NOMO-1 treated with dmso at 0.1 percent for 144 hours (cell line): ENCODE results near the gene NLRP10.
A peak's percentile ranks its signal among the peaks of the same experiment; 100 is the strongest.
"Not testable (repeated sequence)": the region's sequence is repeated elsewhere in the genome, so short reads cannot be mapped to it uniquely, and the experiment has no call there.

Experiments
- DNase-seq: peaks from one replicate; lab custom pipeline; 2025; ENCODE audit not compliant: unreplicated experiment; lab: John Stamatoyannopoulos, UW

Gene NLRP10, protein sequence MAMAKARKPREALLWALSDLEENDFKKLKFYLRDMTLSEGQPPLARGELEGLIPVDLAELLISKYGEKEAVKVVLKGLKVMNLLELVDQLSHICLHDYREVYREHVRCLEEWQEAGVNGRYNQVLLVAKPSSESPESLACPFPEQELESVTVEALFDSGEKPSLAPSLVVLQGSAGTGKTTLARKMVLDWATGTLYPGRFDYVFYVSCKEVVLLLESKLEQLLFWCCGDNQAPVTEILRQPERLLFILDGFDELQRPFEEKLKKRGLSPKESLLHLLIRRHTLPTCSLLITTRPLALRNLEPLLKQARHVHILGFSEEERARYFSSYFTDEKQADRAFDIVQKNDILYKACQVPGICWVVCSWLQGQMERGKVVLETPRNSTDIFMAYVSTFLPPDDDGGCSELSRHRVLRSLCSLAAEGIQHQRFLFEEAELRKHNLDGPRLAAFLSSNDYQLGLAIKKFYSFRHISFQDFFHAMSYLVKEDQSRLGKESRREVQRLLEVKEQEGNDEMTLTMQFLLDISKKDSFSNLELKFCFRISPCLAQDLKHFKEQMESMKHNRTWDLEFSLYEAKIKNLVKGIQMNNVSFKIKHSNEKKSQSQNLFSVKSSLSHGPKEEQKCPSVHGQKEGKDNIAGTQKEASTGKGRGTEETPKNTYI

DNA sequence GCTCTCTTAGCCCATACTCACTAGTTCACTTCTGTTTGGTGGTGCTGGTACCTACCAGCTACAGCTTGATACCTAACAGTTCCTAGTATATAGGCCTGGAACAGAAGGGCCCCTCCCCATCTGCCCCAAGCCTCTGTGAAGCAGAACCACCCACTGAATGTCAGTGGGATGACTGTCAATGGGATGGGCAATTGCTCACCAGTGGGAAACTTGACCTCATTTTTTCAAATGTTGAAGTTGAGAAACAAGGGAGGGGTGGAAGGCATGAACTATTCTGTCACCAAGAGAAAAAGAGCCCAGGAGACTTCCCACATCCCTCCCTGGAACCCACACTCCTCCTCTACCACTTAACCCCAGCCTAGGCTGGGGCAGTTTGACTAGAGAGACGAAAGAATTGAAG, at the start of gene NLRP10:
NLRP10 (minus strand) TSS at position 62 of the 400 bp plus-strand sequence. CDS start 1,952 bp downstream, outside the sequence.
- DNase-seq, result no peak

DNA sequence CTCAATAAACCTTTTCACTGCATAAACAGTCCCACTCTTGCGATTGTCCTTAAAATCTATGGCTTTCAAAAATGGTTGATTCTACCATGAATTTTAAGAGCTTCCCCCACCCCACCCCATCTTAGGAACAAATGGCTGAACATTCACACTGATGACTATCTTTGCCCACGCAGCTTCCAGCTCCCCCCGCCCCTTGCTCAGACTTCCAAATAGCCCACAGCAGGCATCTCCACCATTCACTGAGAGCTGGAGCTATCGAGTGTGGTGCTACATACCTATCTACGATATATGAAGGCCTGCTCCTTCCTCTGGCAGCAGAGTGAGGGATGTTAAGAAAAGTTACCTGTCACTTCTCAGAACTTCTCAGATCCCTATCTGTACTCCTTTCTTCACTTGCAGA, 48.6 kb upstream of the NLRP10 start:
- DNase-seq, result no peak

DNA sequence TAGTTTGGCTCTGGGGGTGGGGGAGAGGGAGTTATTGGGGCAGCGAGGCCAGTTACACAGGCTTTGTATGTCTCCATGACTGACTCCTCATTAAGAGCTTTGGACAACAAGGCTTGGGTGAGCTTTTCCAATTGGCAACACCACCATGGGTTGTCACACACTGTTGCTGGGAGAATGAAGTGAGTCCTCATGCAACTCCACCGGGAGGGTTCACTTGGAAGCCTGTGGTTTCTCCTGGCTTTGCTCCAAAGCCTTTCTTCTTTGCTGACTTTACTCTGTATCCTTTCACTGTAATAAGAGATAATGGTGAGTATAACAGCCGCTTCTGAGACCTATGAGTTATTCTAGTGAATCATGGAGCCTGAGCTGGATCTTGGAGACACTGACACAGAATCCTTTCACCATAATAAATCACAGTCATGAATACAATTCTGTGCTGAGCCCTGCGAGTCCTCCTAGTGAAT, 46.8 kb upstream of the NLRP10 start:
- DNase-seq, result no peak

DNA sequence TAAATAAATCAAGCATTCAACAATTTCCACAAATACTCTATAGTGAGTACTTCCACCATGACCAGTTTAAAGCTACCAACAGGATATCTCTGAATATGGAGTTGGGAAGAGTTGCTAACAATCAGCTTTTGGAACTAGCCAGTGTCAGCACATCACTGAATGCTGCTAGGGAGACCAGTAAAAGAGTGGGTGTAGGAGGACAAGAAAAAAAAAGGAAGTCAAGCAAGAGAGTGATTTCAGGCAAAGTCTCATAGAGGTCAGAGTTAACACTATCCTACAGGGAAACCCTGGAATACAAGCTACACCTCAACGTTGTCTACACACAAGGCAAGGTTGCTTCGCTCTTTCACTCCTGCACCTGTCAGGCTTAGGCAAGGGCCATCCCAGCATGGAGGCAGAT, 46.1 kb upstream of the NLRP10 start:
- DNase-seq, result no peak

DNA sequence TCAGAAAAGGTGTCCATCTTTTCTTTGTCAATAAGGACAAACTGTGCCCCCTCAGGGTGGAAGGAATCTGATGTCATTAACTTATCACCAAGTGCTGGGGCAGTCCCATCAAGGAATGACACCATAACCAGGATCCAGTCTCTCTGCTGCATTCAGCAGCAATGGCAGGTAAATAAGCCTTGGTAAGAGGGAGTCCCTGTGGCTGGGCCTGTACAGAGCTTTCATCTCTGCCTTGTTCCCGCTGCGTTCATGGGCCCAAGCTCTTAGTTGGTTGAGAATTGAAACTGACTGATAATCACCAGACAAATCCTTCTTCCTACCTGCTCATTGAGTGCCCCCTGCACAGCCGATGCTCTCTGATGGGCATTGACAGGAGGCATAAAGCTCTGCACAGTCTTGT, 44.6 kb upstream of the NLRP10 start:
- DNase-seq, result no peak

DNA sequence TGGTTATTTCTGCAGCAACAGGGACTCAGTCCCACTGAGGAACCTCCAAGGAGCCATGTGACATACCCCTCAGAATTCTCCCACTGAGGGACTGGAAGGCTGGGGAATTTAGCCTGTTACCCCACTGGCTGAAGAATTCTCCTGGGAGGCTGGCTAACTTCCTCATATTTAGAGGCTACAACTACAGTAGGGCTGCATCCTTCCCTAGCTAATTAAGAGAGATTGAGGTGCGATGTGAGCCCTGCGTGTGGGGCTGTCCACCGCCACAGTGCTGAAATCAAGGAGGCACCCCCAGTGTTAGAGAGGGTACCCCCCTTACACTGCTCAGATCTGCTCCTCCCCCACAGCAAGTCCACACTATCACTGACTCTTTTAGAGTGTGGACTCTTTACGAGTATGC, 43.0 kb upstream of the NLRP10 start:
- no peak for DNase-seq

DNA sequence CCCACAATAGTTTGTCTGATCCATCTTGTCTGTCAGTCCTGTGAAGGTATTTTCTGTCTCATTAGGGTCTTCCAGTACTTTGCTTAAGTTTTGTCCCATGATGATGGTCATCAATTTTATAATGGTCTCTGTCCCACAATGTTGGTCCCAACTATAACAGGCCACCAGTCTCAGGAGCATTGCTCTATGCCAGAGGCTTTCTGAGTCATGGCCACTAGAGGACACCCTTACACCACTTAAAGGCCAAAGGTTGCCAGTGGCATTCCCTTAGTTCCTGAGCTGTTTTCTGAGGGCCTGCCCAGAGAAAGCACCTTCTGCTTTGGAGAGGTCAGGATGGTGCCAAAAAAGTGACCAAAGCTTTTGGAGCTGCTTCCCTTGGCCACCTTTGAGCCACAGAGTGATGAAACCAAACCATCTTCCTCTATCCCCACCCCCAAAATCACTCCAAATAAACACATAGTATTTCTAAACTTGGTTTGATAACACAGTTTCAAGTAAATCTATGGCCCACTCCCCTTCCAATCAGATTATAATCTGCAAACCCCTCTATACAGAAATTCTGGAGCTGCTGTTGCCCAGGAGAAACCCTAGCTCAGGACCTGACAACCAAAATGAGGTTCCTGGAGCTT, 41.2 kb upstream of the NLRP10 start:
- DNase-seq, result peak; percentile 15

DNA sequence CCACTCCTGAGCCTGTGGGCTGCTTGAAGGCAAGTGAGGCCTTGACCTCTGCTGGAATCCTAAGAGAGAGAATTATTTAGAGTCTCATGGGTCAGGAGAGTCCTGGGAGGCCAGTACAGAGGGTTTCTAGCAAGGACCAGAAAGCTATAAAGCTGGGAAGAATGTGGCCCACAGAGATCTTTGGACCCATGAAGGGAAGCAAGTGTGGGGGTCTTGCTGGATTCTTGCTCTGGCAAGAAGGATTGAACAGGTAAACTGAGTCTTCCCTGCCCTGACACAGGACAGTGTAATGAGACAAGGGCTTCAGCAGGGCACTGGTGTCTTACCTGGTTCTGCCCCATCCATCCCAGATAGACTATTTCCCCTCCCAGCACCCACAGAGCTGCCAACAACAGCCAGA, 40.3 kb upstream of the NLRP10 start:
- DNase-seq, result no peak

DNA sequence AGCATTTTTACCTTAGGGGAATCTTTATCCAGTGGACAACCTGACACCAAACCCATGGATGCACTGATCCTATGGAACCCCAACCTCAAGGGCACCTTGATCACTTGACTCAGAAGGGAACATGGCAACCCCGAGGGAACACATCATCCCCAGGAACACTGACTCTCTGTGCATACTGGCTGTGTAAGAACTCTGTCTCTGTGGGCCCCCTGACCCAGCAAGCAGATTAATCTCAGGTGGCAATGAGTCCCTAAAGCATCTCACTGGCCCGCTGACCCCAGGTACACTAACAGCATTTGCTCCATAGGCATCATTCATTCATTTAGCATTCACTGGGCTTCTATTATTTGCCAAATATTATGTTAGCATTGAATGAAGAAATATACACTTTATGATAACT, 38.8 kb upstream of the NLRP10 start:
- DNase-seq, result no peak

DNA sequence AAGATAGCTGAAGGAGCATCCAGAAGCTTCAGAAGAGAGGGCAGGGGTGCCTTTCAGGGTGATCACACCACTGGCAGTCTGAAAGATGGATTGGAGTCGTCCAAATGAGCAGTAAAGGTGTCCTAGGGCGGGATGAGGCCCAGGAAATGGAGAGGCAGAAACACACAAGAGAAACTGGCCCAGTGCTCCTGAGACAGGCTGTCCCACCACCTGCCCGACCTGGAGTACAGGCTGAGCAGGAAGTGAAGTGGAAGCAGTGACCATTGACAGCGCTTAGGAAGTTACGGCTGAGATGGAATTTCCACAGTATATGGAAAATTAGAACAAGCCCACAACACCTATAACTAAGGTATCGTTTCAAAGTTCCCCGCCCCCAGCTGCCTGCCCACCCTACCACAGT, 37.9 kb upstream of the NLRP10 start:
- DNase-seq, result no peak

DNA sequence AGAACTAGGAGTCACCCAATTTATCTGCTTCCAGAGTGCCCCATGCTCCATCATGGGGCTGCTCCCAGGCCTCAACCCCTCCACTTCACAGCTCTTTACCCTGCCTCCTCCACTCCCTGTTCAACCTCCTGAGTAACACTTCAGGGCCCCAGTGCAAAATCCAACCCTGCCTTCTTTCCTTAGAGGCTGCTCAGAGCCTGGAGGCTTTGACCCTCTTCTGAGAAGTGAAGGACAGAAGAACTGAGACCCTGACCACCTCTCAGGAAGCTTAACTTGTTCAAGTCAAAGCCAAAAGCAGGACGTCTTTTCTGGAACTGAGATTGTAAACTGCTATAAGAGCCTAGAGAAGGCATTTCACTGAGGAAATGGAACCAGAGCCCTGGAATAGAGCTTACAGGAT, 37.4 kb upstream of the NLRP10 start:
- DNase-seq, result no peak

DNA sequence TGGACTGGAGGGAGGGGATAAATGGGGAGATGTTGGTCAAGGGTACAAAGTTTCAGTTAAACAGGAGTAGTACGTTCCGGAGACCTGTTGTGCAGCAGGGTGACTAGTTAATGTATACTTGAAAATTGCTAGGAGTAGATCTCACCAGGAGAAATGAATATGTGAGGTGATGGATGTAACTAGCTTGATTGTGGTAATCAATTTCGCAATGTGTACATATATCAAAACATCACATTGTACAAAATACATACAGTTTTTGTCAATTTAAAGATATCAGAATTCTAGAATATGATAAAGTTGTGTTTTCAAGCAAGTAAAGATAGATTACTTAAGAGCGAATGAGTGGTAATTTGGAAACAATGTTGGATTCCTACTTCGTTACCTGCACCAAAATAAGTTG, 35.1 kb upstream of the NLRP10 start:
- DNase-seq, result no peak

DNA sequence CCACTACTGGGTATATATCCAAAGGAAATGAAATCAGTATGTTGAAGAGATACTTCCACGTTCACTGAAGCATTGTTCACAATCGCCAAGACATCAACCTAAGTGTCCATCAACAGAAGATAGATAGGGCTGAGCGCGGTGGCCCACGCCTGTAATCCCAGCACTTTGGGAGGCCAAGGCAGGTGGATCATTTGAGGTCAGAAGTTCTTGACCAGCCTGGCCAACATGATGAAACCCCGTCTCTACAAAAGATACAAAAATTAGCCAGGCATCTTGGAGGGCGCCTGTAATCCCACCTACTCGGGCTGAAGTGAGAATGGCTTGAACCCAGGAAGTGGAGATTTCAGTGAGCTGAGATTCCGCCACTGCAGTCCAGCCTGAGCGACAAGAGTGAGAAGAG, 34.5 kb upstream of the NLRP10 start:
- no peak for DNase-seq

DNA sequence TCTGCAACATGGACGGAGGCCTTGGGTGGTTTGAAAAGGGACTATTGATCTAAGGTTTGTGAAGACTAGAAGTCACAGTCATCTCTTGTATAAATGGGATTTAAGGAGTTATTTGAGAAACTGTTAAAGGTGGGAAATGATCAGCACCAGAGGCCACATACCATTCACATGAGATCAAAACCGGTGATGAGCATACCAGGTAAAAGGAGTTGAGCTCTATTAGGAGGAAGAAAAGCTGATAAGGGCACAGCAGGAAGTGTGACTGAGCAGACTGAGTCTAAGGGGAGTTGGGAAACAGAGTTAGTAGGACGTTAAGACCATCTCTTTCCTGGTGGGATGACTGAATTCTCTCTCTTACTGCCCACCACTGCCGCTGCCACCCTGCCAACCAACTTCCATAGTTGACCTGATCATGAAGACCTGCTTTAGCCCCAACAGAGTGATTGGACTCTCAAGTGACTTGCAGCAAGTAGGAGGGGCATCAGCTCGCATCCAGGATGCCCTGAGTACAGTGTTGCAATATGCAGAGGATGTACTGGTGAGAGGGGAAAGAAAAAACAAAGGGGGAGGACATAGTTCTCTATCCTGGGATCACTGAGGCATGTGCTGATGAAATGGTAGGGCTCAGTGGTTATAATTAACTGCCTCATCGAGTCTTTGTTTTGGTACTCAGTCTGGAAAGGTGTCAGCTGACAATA, 29.5 kb upstream of the NLRP10 start:
- DNase-seq, result no peak

DNA sequence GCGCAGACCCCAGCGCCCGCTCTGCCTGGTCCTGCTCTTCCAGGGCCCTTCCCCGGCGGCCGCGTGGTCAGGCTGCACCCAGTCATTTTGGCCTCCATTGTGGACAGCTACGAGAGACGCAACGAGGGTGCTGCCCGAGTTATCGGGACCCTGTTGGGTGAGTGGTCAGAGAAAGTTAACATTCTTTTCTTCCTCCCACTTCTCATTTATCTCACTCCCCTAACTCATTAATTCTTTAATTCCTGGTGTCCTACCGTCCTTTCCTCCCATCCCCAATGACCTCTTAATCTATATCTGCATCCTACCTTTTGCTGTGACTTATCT, 22.3 kb upstream of the NLRP10 start:
- DNase-seq, result not testable (repeated sequence)

DNA sequence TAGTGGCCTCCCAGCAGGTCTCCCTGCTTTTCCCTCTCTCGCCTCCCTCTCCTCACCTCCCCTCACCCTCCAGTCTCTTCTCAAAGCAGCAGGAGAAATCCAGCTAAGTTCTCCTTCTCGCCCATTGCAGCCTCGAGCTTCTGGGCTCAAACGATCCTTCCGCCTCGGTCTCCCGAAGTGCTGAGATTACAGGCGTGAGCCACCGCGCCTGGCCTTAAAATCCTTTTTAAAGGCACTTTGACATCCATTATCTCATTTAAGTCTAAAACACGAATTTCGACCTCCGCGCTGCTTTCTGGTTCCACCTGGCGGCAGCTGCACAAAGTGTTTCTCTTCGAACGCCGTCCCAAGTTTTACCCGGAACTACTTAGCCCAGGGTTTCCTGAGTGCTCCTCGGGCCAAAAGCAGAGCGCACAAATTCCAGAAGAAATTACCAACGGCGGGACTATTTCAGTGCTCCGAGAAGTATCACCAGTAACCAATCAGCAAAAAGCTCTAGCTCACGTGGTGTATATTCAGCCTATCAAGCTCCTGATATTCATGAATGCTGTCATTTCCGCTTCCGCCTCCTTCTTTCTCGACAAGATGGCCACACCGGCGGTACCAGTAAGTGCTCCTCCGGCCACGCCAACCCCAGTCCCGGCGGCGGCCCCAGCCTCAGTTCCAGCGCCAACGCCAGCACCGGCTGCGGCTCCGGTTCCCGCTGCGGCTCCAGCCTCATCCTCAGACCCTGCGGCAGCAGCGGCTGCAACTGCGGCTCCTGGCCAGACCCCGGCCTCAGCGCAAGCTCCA, 21.7 kb upstream of the NLRP10 start, which contains the start of gene EIF3F:
EIF3F (plus strand) TSS at position 570 of the 792 bp plus-strand sequence; CDS start at position 586, 16 bp downstream.
- DNase-seq, result peak; percentile 96

DNA sequence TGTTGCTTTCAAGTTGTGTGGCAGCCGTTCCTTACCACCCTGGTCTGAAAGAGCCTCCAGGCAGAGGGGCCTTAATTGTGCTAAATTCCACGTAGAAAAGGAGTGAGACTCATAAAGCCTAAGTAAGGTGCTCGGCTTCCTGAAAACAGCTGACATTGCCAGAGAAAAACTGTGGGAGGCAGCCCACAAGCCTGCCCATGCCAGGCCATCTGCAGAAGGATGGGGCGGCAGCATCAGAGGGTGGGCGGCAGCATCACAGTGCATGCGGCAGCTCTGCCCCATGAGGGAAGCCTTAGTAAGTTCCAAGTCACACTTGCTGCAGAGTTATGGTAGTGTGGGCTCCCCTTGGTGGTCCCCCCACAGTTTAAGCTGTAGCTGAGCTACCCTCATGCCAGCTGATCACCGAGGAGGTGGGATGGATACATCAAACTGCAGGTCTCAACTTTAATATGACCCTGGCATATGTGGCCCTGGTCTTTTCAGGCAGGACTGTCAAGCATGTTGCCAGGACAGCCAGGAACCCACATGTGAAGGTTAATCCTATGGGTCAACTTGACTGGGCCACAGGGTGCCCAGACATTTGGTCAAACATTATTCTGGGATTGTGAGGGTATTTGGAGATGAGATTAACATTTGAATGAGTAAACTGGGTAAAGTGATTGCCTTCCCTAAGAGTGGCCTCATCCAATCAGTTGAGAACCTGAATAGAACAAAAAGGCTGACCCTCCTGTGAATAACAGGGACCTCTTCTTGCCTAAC, 18.8 kb upstream of the NLRP10 start:
- no peak for DNase-seq

DNA sequence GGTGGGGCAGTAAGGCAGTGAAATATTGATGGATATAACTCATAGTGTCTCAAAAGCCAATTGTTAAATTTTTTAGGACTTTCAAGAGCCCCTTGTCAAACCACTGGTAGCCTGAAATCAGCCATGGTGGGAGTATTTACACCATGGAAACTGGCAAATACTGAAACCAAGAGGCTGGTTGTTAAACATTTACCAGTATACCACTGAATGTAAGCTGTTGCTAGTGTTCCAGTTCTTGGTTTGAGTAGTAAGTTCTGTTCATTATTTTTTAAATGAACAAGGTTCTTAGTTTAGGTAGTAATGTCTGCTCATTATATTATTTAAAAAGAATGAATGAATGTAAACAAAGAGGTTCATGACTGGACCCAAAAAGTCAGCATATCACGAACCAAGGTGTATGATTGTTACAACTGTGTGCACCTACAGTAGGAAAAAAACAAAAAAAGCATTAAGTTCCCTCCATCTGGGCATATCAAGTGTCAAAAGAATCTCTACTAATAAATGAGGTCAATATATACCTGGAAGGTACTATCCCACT, 17.4 kb upstream of the NLRP10 start:
- no peak for DNase-seq

DNA sequence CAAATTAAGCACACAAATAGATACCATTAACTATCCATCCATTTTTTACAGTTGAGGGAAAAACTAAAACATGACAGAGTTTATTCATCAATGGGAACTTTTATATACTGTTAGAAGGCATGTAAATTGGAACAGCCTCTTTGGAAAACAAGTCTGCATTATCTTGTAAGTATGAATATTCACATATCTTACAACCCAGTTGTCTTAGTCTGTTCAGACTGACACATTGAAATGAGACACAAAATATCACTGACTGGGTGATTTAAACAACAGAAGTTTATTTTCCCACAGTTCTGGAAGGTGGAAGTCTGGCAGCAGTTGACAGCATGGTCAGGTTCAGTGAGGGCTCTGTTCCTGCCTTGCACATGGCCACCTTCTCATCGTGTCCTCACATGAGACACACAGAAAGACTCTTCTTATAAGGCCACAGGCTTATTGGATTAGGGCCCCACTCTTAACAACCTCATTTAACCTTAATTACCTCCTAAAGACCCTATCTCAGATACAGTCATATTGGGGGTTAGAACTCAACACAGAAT, 16.4 kb upstream of the NLRP10 start:
- DNase-seq, result no peak
